GM13976 (cell line): ENCODE results near the gene EFNA1.

Source experiments
- DNase-seq: peaks from one replicate; pipeline ENCODE4 v3.0.0; 2012; ENCODE audit warnings: low spot score
- in situ Hi-C: fragments of 300-500 bp; cut with MboI; formaldehyde crosslinking; loops from one replicate; pipeline ENCODE4 v1.12.0; 2022; ENCODE audit warnings: low sequenced_read_pairs, mixed read lengths, inconsistent platforms; ENCODE audit not compliant: unreplicated experiment
- TF ChIP-seq, protein P1 (sequence below): IDR thresholded peaks from 2 replicates; pipeline ENCODE4 v1.5.1; 2012; ENCODE audit warnings: borderline replicate concordance, mild to moderate bottlenecking; ENCODE audit not compliant: insufficient read depth; ENCODE audit errors: extremely low read depth, missing control alignments, control extremely low read depth

EFNA1 gene

DNA sequence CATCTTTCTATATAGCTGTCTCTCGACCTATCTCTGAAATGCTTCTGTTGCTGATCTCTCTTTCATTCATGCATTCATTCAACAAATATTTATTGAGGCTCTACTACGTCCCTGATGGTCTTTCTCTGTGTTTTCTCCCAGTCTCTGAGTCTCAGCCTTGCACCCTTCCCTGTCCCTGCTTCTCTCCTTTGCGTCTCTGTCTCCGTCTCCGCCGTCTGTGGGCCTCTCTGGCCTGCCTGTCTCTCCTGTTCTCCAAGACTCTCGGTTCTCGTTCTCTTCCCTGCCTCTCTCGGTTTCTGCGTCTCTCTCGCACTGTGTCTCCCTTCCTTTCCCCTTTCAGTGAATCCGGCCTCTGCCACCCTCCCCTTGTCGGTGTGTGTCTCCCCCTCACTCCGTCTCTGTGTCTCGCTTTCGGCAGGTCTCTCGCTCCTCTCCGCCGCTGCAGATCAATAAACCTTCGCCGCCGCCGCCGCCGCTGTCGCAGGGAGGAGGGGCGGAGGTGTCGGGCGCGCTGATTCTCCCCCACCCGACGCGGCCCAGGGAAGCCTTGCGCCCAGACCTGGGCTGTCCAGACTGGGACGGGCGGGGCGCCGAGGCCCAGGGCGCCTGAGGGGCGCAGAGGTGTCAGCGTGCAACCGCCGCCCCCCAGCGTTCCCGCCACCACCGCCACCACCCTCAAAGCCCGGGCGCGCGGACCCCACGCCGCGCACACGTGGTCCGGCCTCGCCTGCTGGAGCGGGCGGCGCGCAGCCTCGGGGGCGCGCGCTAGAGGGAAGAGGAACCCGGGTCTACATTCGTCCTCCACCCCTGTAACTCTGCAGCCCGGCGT is 46.0 kb upstream of the EFNA1 start:
- TF ChIP-seq, protein P1, sequence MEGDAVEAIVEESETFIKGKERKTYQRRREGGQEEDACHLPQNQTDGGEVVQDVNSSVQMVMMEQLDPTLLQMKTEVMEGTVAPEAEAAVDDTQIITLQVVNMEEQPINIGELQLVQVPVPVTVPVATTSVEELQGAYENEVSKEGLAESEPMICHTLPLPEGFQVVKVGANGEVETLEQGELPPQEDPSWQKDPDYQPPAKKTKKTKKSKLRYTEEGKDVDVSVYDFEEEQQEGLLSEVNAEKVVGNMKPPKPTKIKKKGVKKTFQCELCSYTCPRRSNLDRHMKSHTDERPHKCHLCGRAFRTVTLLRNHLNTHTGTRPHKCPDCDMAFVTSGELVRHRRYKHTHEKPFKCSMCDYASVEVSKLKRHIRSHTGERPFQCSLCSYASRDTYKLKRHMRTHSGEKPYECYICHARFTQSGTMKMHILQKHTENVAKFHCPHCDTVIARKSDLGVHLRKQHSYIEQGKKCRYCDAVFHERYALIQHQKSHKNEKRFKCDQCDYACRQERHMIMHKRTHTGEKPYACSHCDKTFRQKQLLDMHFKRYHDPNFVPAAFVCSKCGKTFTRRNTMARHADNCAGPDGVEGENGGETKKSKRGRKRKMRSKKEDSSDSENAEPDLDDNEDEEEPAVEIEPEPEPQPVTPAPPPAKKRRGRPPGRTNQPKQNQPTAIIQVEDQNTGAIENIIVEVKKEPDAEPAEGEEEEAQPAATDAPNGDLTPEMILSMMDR: no peak
- in situ Hi-C loops: no loop called here
- no peak for DNase-seq

DNA sequence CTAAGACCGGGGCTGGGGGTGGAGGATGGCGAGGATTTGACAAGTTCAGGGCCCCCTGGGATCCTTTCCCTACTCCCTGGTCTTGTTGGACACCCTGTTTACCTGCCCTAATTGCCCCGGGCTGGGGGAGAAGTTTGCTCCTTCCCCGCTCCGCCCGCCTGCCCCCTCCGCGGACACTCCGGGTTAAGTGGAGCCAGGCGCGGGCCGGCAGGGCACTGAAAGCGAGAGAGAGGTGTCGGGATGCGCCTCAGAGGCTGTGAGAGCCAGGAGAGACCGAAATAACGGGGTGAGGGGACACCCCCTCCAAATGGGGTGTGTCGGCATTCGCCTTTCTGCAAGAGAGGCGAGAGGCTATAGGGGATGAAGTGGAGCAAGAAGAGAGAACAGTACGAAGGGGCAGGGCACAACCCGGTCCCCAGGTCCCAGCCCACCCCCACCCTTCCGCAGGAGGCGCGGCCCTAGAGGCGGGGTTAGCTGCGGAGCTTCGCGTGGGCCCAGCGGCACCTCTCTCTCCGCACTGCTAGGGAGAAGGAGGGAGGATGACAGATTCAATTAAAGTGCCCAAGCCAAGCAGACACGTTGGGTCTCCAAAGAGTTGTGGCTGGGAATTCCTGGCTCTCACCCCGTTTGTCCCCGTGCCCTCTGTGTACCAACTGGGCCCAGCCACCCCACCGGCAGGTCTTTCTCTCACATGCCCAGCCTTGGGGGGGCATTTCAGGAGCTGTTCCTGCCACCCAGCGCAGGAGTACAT is 45.2 kb upstream of the EFNA1 start:
- in situ Hi-C loops: no loop called here
- TF ChIP-seq, protein P1: no peak
- no peak for DNase-seq

DNA sequence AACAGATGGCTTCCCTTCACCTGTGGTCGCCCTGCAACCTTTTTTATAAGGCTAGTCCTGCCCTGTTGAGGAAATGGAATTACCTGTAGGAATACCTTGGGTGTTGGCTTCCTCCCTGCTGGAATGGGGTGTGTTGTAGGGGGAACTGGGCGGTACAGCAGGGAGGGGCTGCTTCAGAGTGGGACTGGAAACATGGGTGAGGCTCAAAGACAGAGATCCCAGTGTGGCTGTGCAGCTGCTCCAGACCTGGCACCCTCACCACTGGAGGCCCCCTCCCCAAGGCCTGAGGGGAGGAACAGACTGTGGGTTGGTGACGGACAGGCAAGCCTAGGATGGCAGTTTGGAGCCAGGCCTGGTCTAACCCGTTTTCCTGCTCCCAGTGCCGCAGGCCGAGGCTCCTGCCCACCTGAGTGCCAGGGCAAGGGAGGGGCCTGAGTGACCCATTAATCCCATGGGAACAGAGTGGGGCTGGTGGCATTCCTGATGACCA is 44.6 kb upstream of the EFNA1 start:
- TF ChIP-seq, protein P1: no peak
- in situ Hi-C loops: no loop called here
- DNase-seq: no peak

DNA sequence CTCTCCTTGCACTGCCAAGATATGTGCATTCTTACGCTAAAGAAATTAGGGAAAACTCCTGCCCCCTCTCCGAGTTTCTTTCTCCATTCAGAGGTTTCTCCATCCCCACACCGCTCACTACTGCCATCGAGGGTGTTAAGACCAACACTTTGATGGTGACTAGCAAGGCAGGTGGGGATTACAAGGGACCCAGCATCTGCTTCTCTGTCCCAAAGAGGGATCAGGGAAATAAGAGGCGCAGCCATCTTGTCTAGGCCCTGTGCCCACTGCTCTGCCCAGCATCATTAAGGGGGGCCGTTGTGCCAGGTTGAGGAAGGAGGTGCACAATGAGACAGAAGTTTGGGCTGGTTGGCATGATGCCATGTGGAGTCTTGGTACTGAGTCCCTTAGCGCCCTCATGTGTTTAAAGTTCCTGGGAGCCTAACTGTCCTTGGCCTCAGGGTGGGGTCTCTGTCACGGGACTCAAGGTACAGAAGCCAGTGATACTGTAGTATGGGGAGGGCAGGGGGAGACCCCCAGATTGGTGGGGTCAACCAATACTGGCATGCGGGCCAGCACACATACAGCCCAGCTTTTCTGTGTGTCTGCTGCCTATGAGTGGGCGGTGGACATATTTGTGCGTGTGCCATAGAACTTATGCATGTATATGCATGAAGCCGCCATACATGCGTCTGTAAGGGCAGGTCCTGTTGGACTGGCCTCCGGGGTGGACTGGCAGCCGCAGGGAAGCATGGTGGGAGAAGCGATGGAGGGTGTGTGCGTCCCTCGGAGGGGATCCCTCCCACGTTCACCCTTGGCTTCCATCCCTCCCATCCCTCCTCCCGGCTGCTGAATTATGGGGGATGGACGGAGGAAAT is 43.6 kb upstream of the EFNA1 start:
- TF ChIP-seq, protein P1: peak; percentile 24
- in situ Hi-C loops: no loop called here
- no peak for DNase-seq

DNA sequence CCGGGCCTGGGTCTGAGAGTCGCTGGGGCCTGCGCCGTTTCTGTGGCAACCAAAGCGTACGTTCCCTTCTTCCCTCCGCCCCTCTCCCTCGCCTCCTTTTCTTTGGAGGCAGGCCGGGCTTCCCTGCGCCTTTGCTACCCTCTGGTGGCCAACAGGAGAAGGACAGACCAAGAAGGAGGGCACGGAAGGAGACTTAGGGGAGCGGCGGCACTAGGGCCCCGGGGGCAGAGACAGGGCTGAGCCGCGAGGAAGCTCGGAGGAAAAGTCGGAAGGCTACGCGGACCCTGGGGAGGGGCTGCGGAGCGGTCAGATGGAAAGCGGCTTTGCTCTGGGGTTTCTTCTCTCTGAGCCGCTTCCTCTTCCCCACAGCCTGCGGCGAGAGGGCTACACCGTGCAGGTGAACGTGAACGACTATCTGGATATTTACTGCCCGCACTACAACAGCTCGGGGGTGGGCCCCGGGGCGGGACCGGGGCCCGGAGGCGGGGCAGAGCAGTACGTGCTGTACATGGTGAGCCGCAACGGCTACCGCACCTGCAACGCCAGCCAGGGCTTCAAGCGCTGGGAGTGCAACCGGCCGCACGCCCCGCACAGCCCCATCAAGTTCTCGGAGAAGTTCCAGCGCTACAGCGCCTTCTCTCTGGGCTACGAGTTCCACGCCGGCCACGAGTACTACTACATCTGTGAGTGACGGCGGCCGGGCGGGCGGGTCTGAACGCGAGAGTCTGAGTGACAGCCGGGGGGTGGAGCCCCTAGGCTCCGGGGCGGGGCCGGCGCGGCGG is 42.8 kb upstream of the EFNA1 start:
- TF ChIP-seq, protein P1: peak; percentile 94
- DNase-seq: peak; percentile 96
- in situ Hi-C loops: no loop called here
